Body of pancreas (tissue), 4 donors: ENCODE measurements around the gene SMTNL2. TPM values are rescaled to one million over a fixed set of nuclear protein-coding genes. Genes with fewer than 3 reads are reported as not detected.
A peak's percentile ranks its signal among the peaks of the same experiment; 100 is the strongest.

ENCODE experiments used
- ATAC-seq: fragments of 150-250 bp; one replicate; pipeline ENCODE4 v1.9.1; 2016
- DNase-seq, 4 donors: peaks; one replicate each; pipeline ENCODE4 v3.0.0-alpha.2; 2019
- H3K27ac ChIP-seq, 4 donors: fragments of 200-600 bp; sonication (generic); 1 replicate in 3 of 4; 2 replicates in 1 of 4; pipeline versions ENCODE4 v1.5.1 to v1.6.1; 2016 to 2019; ENCODE audit warnings: mild to moderate bottlenecking in 1 of 4, mixed read lengths in 1 of 4, moderate library complexity in 1 of 4
- H3K27me3 ChIP-seq, 2 donors: fragments of 200-600 bp; sonication (generic); one replicate each; pipeline ENCODE4 v1.6.0; 2016; ENCODE audit warnings: mild to moderate bottlenecking in 1 of 2
- H3K36me3 ChIP-seq, 2 donors: fragments of 200-600 bp; sonication (generic); replicated peaks in 1 of 2; 2 replicates each; pipeline ENCODE4 v1.5.1; 2016; ENCODE audit warnings: low read depth in 2 of 2; ENCODE audit not compliant: insufficient read depth in 1 of 2
- H3K4me1 ChIP-seq: fragments of 200-600 bp; sonication (generic); one replicate; pipeline ENCODE4 v1.6.0; 2016
- H3K4me3 ChIP-seq, 2 donors: fragments of 200-600 bp; sonication (generic); 1 replicate in 1 of 2; 2 replicates in 1 of 2; pipeline ENCODE4 v1.5.1; 2016 to 2019
- H3K9me3 ChIP-seq, 3 donors: fragments of 200-600 bp; sonication (generic); 1 replicate in 2 of 3; 2 replicates in 1 of 3; pipeline ENCODE4 v1.5.1; 2016
- POLR2A ChIP-seq, 3 donors: fragments of 450-650 bp; IDR thresholded peaks; one replicate each; pipeline ENCODE4 v1.6.1; 2016; ENCODE audit warnings: antibody characterized with exemption in 3 of 3, mild to moderate bottlenecking in 2 of 3
- WGBS, 2 donors: methylation state at CpG; one replicate each; pipeline ENCODE4 v1.1.5; 2017; 5-methylcytosine and 5-hydroxymethylcytosine counted together
- intact Hi-C: fragments of 100-400 bp; cut with DNase I; formaldehyde crosslinking; loops from one replicate; pipeline ENCODE4 v1.15.1; 2023
- total RNA-seq, 2 donors: library from RNA; depleted of rRNA; stranded (reverse); fragments of >200 nt; gene quantifications; one replicate each; pipeline ENCODE4 v1.1.0, GENCODE V29; 2016
- TF ChIP-seq, protein P1 (sequence below), 7 experiments: fragments of 450-650 bp in 4 of 7; fragments of 200-600 bp in 3 of 7; sonication (generic) in 3 of 7; IDR thresholded peaks; one replicate each; pipeline ENCODE4 v1.5.1; 2016 to 2019; ENCODE audit warnings: antibody characterized with exemption in 7 of 7

SMTNL2 gene
- total RNA-seq, 2 donors from 2014 or later = 0.33 to 0.78 TPM

DNA sequence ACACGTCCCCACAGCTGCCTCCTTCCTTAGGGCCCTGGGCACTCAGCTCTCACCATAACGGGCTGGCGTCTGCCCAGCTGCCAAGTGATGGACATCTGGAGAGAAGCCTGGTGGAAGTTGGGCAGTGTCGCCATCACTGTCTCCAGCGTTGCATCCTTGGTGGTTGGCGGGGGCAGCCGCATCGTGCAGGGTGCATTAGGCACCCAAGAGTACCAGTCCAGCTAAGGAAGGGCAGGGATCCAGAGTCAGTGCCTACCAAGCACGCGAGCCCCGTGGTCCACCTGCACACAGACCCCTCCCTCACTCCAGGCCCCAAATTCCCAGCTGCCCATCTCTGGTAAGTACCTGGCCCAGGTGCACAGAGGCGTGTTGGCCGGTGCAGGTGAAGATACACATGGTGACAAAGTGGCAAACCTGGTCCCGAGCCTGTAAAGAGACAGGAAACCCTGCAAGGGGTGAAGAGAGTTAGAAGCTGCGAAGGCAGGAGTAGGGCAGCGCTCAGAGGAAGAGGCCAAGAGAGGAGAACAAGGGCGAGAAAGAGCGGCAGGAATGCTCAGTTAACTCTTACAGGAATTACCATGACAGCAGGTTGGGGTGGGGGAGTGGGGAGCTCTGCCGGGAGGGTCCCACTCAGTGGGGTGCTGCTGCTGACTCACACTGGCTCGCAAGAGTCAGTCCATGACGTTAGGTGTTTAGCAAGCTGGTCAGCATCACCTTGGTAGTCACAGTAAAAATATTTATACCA, 47.7 kb downstream of the SMTNL2 start:
- no peak overlapping the region for H3K4me3 ChIP-seq
- TF ChIP-seq, protein P1, sequence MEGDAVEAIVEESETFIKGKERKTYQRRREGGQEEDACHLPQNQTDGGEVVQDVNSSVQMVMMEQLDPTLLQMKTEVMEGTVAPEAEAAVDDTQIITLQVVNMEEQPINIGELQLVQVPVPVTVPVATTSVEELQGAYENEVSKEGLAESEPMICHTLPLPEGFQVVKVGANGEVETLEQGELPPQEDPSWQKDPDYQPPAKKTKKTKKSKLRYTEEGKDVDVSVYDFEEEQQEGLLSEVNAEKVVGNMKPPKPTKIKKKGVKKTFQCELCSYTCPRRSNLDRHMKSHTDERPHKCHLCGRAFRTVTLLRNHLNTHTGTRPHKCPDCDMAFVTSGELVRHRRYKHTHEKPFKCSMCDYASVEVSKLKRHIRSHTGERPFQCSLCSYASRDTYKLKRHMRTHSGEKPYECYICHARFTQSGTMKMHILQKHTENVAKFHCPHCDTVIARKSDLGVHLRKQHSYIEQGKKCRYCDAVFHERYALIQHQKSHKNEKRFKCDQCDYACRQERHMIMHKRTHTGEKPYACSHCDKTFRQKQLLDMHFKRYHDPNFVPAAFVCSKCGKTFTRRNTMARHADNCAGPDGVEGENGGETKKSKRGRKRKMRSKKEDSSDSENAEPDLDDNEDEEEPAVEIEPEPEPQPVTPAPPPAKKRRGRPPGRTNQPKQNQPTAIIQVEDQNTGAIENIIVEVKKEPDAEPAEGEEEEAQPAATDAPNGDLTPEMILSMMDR (IDR thresholded peaks at IDR 0.05) = no peak
- TF ChIP-seq POLR2A (IDR thresholded peaks at IDR 0.05) = no peak
- intact Hi-C loops = no loop called here
- H3K4me1 ChIP-seq = no peaks in the 10 kb centered on the region
- 59 to 60% methylated on average over 12 to 20 of the region's 21 CpGs for WGBS, 2 donors
- H3K27me3 ChIP-seq = no peaks in the 10 kb centered on the region
- no peaks in the 10 kb centered on the region for H3K36me3 ChIP-seq
- no peaks in the 10 kb centered on the region for H3K9me3 ChIP-seq
- DNase-seq (no peak), ATAC-seq (no peak)
- no peak overlapping the region for H3K27ac ChIP-seq

DNA sequence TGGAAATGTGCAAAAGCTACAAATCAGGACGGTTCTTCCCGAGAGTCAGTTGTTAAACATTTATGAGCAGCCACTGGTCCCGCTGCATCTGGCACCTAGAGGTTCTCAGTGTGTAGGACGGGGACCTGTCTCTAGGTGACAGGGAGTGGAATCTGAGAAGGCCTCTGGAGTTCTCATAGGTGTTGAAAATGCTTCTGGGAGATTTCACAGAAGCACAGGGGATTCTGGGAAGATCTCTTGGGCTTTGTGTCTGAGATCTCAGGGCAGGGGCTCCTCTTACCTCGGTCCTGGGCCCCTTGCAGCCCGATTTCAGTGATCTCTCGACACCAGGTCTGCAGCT, 48.2 kb downstream of the SMTNL2 start:
- no peaks in the 10 kb centered on the region for H3K4me1 ChIP-seq
- WGBS, 2 donors = 50 to 53% methylated on average over 7 of the region's 7 CpGs
- H3K27me3 ChIP-seq = no peaks in the 10 kb centered on the region
- H3K4me3 ChIP-seq = no peak overlapping the region
- DNase-seq = no peak
- TF ChIP-seq, protein P1 (IDR thresholded peaks at IDR 0.05) = no peak
- no peak for TF ChIP-seq POLR2A (IDR thresholded peaks at IDR 0.05)
- H3K27ac ChIP-seq = no peak overlapping the region
- intact Hi-C loops = no loop called here
- H3K9me3 ChIP-seq = no peaks in the 10 kb centered on the region
- ATAC-seq = no peak
- no peaks in the 10 kb centered on the region for H3K36me3 ChIP-seq

DNA sequence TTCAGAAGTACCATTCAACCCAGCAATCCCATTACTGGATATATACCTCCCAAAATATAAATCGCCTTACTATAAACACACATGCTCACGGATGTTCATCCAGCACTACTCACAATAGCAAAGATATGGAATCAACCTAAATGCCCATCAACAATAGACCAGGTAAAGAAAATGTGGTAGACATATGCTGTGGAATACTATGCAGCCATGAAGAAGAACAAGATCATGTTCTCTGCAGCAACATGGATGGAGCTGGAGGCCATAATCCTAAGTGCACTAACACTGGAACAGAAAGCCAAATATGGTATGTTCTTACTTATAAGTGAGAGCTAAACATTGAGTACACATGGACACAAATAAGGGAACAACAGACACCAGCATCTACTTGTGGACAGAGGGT, 49.3 kb downstream of the SMTNL2 start:
- WGBS, 2 donors = 73 to 78% methylated on average over 2 of the region's 2 CpGs
- intact Hi-C loops = no loop called here
- no peak overlapping the region for H3K27ac ChIP-seq
- no peaks in the 10 kb centered on the region for H3K9me3 ChIP-seq
- H3K4me3 ChIP-seq = no peak overlapping the region
- no peaks in the 10 kb centered on the region for H3K27me3 ChIP-seq
- DNase-seq (no peak), ATAC-seq (no peak)
- H3K4me1 ChIP-seq = no peaks in the 10 kb centered on the region
- TF ChIP-seq POLR2A (IDR thresholded peaks at IDR 0.05) = no peak
- TF ChIP-seq, protein P1 (IDR thresholded peaks at IDR 0.05) = no peak
- H3K36me3 ChIP-seq = no peaks in the 10 kb centered on the region

DNA sequence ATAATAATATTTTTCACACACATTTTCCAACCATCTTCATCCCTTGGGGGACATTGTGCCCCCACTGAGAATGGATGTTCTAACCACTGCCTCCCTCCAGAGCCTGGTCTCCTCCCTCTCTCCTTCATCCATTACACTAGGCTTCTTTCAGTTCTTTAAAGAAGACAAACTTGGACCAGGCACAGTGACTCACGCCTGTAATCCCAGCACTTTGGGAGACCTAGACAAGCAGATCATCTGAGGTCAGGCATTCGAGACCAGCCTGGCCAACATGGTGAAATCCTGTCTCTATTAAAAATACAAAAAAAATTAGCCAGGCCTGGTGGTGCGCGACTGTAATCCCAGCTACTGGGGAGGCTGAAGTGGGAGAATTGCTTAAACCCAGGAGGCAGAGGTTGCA, 50.6 kb downstream of the SMTNL2 start:
- intact Hi-C loops = no loop called here
- no peak overlapping the region for H3K4me3 ChIP-seq
- no peaks in the 10 kb centered on the region for H3K27me3 ChIP-seq
- H3K4me1 ChIP-seq = peaks cover 4% of the 10 kb centered on the region
- no peaks in the 10 kb centered on the region for H3K9me3 ChIP-seq
- no peak for TF ChIP-seq POLR2A (IDR thresholded peaks at IDR 0.05)
- TF ChIP-seq, protein P1 (IDR thresholded peaks at IDR 0.05) = no peak
- WGBS, 2 donors = 50 to 58% methylated on average over 4 of the region's 4 CpGs
- no peak overlapping the region for H3K27ac ChIP-seq
- H3K36me3 ChIP-seq = no peaks in the 10 kb centered on the region
- no peak for ATAC-seq
- no peak for DNase-seq

DNA sequence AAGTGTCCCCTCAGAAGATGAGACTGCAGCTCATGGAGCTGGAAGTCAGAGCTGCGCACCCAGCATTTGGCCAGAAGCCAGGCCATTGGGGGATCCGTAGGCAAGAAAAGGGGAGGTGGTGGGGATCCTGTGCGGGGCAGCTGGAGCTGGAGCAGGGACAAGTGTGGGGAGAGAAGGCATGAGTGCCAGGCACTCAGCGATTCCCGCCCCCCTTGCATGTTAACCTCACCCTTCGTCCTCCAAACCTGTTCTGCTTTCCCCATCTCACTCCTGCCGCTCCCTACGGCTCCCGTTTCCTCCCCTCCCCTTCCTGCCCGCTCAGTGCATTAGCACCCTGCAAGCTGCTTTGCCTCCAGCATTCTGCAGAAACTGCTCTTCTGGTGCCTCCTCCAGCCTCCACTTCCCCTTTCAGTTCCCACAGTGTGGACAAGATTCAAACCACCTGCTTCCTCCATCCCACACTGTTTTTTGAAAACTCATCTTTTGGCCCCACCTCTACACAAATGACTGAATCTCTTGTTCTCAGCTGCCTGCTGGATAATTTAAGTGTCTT, 51.6 kb downstream of the SMTNL2 start:
- ATAC-seq = no peak
- Histone ChIP-seq H3K4me3 (no peak overlapping the region), H3K27me3 (no peaks in the 10 kb centered on the region), H3K27ac (no peak overlapping the region), H3K4me1 (peaks cover 4% of the 10 kb centered on the region), H3K9me3 (no peaks in the 10 kb centered on the region), H3K36me3 (no peaks in the 10 kb centered on the region)
- peak in 1 of 4 donors; percentile 11 for DNase-seq
- TF ChIP-seq, protein P1 (IDR thresholded peaks at IDR 0.05) = no peak
- TF ChIP-seq POLR2A (IDR thresholded peaks at IDR 0.05) = no peak
- WGBS, 2 donors = 9 to 11% methylated on average over 9 to 10 of the region's 10 CpGs
- intact Hi-C loops = no loop called here
